Stimulated activated CD8-positive, alpha-beta memory T cell treated with anti-CD3 and anti-CD28 coated beads, Interleukin-7, amount 100 ng/mL, for 4 hours (primary cell): ENCODE measurements around the gene SAA4.
"Not testable (repeated sequence)": the region's sequence is repeated elsewhere in the genome, so short reads cannot be mapped to it uniquely, and the experiment has no call there.

Source experiments
- DNase-seq, 2 donors: peaks; one replicate each; pipeline ENCODE4 v3.0.0-alpha.2; 2020; ENCODE audit warnings: low read depth in 2 of 2

The SAA4 gene

DNA sequence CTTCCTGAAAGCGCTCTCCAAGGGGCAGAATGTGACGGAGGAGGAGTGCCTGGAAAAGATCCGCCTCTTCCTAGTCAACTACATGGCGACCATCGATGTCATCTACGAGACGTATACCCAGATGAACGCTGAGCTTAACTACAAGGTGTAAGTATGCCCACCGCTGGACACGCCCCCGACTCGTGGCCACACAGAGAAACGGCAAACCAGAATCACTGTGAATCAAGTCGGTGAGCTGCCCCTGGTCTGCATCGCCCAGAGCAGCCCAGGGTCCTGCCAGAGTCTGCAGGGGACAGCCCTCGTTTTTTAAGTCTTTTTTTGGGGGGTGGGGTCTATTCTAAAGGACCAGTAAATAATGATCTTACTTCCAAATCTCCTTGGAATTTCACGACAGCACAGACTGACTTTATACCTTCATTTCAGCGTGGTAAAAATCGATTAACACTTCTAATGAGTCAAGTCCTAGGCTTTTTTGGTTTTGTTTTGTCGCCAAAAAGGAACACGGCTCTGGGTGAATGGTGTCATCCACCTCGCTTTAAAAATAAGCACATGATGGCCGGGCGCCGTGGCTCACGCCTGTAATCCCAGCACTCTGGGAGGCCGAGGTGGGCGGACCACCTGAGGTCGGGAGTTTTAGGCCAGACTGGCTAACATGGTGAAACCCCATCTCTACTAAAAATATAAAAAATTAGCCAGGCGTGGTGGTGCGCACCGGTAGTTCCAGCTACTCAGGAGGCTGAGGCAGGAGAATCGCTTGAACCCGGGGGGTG is 46.9 kb downstream of the SAA4 start:
- DNase-seq, result not testable (repeated sequence)

DNA sequence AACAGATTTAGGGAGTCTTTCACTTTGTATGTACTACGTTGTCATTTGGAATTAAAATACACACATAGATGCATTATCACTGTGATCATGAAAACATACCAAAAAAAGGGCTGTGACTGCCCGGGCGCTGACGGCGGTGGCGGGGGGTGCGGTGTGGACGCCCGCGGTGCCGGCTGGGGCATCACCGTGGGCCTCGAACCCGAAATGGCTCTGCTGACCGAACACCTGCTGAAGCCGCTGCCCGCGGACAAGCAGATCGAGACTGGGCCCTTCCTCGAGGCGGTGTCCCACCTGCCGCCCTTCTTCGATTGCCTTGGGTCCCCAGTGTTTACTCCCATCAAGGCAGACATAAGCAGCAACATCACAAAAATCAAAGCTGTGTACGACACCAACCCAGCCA is 47.8 kb downstream of the SAA4 start:
- DNase-seq, result no peak
